ENCODE data around the gene MT1M.
A peak's percentile ranks its signal among the peaks of the same experiment; 100 is the strongest.

DNA sequence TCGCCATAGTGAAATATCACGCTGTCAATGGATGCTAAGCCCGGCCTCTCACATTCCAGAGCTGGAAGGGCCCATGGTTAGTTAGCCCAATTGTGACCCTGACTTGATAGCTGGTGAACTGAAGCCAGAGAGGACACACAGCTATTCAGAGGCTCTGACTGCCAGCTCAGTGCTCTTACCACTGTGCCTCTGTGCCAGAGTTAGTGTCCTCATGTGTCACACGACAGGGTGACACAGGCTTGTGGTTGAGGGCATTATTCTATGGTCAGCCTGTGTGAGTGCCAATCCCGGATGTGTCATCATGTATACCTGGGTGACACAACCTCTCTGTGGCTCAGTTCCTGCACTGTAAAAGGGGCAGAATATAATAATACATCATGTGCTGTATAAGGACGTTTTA lies 47.4 kb downstream of the MT1M start:
- TF ChIP-seq, protein P1, sequence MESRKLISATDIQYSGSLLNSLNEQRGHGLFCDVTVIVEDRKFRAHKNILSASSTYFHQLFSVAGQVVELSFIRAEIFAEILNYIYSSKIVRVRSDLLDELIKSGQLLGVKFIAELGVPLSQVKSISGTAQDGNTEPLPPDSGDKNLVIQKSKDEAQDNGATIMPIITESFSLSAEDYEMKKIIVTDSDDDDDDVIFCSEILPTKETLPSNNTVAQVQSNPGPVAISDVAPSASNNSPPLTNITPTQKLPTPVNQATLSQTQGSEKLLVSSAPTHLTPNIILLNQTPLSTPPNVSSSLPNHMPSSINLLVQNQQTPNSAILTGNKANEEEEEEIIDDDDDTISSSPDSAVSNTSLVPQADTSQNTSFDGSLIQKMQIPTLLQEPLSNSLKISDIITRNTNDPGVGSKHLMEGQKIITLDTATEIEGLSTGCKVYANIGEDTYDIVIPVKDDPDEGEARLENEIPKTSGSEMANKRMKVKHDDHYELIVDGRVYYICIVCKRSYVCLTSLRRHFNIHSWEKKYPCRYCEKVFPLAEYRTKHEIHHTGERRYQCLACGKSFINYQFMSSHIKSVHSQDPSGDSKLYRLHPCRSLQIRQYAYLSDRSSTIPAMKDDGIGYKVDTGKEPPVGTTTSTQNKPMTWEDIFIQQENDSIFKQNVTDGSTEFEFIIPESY (IDR thresholded peaks at IDR 0.05; ENCODE audit: extremely low read depth, insufficient replicate concordance, low read length), result no peak
- TF ChIP-seq SIN3A (IDR thresholded peaks at IDR 0.05; ENCODE audit: low read depth) (0 out of 2 replicates have a peak, but pooled peaks have one; percentile 34), SP1 (IDR thresholded peaks at IDR 0.05; ENCODE audit: low read depth) (peak; percentile 76), ZNF274 (IDR thresholded peaks at IDR 0.05; ENCODE audit: low read depth, low read length) (no peak), EGR1 (IDR thresholded peaks at IDR 0.05; ENCODE audit: low read depth) (no peak), POLR2AphosphoS5 (IDR thresholded peaks at IDR 0.05; ENCODE audit: low read depth, low read length) (peak; percentile 60), TCF7L2 (IDR thresholded peaks at IDR 0.05; ENCODE audit: borderline replicate concordance, extremely low read depth, insufficient read depth, insufficient read length) (no peak), POLR2A (IDR thresholded peaks at IDR 0.05; ENCODE audit: borderline replicate concordance, extremely low read depth, insufficient read depth, insufficient read length) (no peak)
- TF ChIP-seq, protein P2, sequence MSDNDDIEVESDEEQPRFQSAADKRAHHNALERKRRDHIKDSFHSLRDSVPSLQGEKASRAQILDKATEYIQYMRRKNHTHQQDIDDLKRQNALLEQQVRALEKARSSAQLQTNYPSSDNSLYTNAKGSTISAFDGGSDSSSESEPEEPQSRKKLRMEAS (IDR thresholded peaks at IDR 0.05), result peak; percentile 80
- TF ChIP-seq, protein P3, sequence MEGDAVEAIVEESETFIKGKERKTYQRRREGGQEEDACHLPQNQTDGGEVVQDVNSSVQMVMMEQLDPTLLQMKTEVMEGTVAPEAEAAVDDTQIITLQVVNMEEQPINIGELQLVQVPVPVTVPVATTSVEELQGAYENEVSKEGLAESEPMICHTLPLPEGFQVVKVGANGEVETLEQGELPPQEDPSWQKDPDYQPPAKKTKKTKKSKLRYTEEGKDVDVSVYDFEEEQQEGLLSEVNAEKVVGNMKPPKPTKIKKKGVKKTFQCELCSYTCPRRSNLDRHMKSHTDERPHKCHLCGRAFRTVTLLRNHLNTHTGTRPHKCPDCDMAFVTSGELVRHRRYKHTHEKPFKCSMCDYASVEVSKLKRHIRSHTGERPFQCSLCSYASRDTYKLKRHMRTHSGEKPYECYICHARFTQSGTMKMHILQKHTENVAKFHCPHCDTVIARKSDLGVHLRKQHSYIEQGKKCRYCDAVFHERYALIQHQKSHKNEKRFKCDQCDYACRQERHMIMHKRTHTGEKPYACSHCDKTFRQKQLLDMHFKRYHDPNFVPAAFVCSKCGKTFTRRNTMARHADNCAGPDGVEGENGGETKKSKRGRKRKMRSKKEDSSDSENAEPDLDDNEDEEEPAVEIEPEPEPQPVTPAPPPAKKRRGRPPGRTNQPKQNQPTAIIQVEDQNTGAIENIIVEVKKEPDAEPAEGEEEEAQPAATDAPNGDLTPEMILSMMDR (IDR thresholded peaks at IDR 0.05 in 2 of 3, conservative IDR thresholded peaks at IDR 0.05 in 1 of 3; ENCODE audit: borderline replicate concordance in 1 of 3, insufficient read depth in 1 of 3, low read depth in 2 of 3, low read length in 2 of 3), result no peak
- TF ChIP-seq, protein P4, sequence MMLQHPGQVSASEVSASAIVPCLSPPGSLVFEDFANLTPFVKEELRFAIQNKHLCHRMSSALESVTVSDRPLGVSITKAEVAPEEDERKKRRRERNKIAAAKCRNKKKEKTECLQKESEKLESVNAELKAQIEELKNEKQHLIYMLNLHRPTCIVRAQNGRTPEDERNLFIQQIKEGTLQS (IDR thresholded peaks at IDR 0.05), result no peak
